ENCODE measurements around the gene SRGAP3.
A peak's percentile ranks its signal among the peaks of the same experiment; 100 is the strongest.

Gene SRGAP3

DNA sequence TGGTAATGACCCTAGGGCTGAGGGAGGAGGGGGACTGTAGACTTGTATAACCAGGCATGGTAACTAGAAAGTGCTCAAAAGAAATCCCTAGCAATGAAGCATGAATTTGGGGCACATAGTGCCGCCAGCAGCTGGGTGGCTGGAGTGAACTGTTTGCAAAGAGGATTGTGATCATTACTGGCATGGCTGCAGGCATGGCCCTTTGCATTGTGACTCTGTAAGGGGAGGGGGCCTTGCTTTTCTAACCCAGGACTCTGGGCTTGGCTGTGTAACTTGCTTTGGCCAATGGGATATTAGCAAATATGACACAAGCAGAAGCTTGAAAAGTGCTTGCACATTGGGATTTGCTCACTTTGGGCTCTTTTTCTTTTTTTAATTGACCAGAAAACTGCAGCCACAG is 173.7 kb downstream of the SRGAP3 start:
- TF ChIP-seq ZNF70 (CRISPR knock-in tag; IDR thresholded peaks at IDR 0.05): no peak
- no peak for TF ChIP-seq TCF4 (CRISPR knock-in tag; IDR thresholded peaks at IDR 0.05; ENCODE audit: borderline replicate concordance)
- no peak for TF ChIP-seq BACH2 (CRISPR knock-in tag; IDR thresholded peaks at IDR 0.05; ENCODE audit: borderline replicate concordance)
- TF ChIP-seq, protein P1, sequence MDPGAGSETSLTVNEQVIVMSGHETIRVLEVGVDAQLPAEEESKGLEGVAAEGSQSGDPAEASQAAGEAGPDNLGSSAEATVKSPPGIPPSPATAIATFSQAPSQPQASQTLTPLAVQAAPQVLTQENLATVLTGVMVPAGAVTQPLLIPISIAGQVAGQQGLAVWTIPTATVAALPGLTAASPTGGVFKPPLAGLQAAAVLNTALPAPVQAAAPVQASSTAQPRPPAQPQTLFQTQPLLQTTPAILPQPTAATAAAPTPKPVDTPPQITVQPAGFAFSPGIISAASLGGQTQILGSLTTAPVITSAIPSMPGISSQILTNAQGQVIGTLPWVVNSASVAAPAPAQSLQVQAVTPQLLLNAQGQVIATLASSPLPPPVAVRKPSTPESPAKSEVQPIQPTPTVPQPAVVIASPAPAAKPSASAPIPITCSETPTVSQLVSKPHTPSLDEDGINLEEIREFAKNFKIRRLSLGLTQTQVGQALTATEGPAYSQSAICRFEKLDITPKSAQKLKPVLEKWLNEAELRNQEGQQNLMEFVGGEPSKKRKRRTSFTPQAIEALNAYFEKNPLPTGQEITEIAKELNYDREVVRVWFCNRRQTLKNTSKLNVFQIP (CRISPR knock-in tag; IDR thresholded peaks at IDR 0.05; ENCODE audit: borderline replicate concordance, low read depth): no peak
- TF ChIP-seq ARNTL (CRISPR knock-in tag; IDR thresholded peaks at IDR 0.05; ENCODE audit: borderline replicate concordance, low read depth): no peak
- no peak for TF ChIP-seq ZFP30 (CRISPR knock-in tag; IDR thresholded peaks at IDR 0.05)
- no peak for TF ChIP-seq GLIS3 (CRISPR knock-in tag; IDR thresholded peaks at IDR 0.05)
- TF ChIP-seq, protein P2, sequence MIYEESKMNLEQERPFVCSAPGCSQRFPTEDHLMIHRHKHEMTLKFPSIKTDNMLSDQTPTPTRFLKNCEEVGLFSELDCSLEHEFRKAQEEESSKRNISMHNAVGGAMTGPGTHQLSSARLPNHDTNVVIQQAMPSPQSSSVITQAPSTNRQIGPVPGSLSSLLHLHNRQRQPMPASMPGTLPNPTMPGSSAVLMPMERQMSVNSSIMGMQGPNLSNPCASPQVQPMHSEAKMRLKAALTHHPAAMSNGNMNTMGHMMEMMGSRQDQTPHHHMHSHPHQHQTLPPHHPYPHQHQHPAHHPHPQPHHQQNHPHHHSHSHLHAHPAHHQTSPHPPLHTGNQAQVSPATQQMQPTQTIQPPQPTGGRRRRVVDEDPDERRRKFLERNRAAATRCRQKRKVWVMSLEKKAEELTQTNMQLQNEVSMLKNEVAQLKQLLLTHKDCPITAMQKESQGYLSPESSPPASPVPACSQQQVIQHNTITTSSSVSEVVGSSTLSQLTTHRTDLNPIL (CRISPR knock-in tag; IDR thresholded peaks at IDR 0.05; ENCODE audit: low read depth): no peak
- no peak for TF ChIP-seq ZC3H10 (CRISPR knock-in tag; IDR thresholded peaks at IDR 0.05)
- no peak for TF ChIP-seq TOX (CRISPR knock-in tag; IDR thresholded peaks at IDR 0.05; ENCODE audit: borderline replicate concordance)
- TF ChIP-seq PPARA (CRISPR knock-in tag; IDR thresholded peaks at IDR 0.05; ENCODE audit: borderline replicate concordance): no peak
- no peak for ATAC-seq

GRCh38 chr3:9074079-9074478 is 175.4 kb downstream of the SRGAP3 start:
- peak; percentile 65 for ATAC-seq
- TF ChIP-seq GLIS3 (CRISPR knock-in tag; IDR thresholded peaks at IDR 0.05) (no peak), BACH2 (CRISPR knock-in tag; IDR thresholded peaks at IDR 0.05; ENCODE audit: borderline replicate concordance) (no peak), RARB (CRISPR knock-in tag; IDR thresholded peaks at IDR 0.05) (no peak), ZNF8 (CRISPR knock-in tag; IDR thresholded peaks at IDR 0.05) (no peak), ZNF70 (CRISPR knock-in tag; IDR thresholded peaks at IDR 0.05) (no peak), PATZ1 (CRISPR knock-in tag; IDR thresholded peaks at IDR 0.05; ENCODE audit: borderline replicate concordance) (no peak), PPARA (CRISPR knock-in tag; IDR thresholded peaks at IDR 0.05; ENCODE audit: borderline replicate concordance) (no peak), ISL1 (CRISPR knock-in tag; IDR thresholded peaks at IDR 0.05) (no peak), CSRNP3 (CRISPR knock-in tag; IDR thresholded peaks at IDR 0.05) (no peak), ARNTL (CRISPR knock-in tag; IDR thresholded peaks at IDR 0.05; ENCODE audit: borderline replicate concordance, low read depth) (no peak), SNAI2 (CRISPR knock-in tag; IDR thresholded peaks at IDR 0.05) (no peak)
- TF ChIP-seq, protein P2 (CRISPR knock-in tag; IDR thresholded peaks at IDR 0.05; ENCODE audit: low read depth): no peak
- TF ChIP-seq, protein P1 (CRISPR knock-in tag; IDR thresholded peaks at IDR 0.05; ENCODE audit: borderline replicate concordance, low read depth): no peak

- no peak for ATAC-seq
- TF ChIP-seq PPARA (CRISPR knock-in tag; IDR thresholded peaks at IDR 0.05; ENCODE audit: borderline replicate concordance) (no peak), ZFP3 (CRISPR knock-in tag; IDR thresholded peaks at IDR 0.05) (no peak), BACH2 (CRISPR knock-in tag; IDR thresholded peaks at IDR 0.05; ENCODE audit: borderline replicate concordance) (no peak), ZFP30 (CRISPR knock-in tag; IDR thresholded peaks at IDR 0.05) (no peak), SNAI2 (CRISPR knock-in tag; IDR thresholded peaks at IDR 0.05) (no peak), CSRNP3 (CRISPR knock-in tag; IDR thresholded peaks at IDR 0.05) (no peak)
Observed at GRCh38 chr3:9072667-9073009, 176.8 kb downstream of the SRGAP3 start.
